ENCODE results near the gene KIF26B.

KIF26B gene

DNA sequence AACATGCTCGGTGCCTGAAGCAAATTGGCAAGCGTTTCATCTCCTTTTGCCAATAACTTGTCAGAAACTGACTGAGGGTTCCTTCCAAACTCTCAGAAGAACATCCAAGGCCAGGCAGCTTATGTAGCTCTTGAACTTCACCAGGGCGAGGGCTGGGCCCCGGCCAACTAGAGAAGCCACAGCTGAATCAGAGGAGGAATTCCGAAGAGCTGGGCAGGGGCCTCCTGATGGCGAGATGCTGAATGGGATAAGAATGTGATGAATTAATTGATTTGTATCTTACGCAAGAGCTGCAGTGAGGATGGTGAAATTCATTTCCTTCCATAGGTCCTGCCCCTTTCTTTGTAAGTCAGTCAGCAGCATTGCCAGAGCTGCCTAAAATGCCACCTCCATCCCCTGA is 345.8 kb downstream of the KIF26B start:
- Mint-ChIP-seq H3K27ac (no peak overlapping the region), H3K27me3 (peaks cover 8% of the 10 kb centered on the region), H3K4me1 (no peaks in the 10 kb centered on the region), H3K9me3 (no peaks in the 10 kb centered on the region), H3K4me3 (no peak overlapping the region)
- no peak for DNase-seq
- ATAC-seq, result no peak

DNA sequence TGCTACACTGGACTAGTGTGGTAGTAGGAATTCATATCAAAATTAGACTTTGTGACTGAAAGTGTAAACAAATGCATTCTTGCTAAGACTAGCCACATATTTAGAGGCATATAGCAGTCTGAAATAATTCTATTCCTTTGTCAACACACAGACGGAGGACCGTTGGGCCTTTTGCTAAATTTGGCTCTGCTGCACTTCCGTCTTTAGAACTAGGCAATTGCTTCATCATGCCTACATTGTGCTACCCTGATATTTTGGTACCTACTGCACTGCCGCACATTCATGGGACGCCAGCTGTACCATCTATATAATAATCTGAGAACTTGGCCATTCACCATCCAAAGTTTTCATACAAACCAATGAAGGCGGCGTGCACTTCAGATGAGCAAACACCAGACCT is 346.8 kb downstream of the KIF26B start:
- Mint-ChIP-seq H3K9me3 (no peaks in the 10 kb centered on the region), H3K27ac (no peak overlapping the region), H3K27me3 (no peaks in the 10 kb centered on the region), H3K4me3 (no peak overlapping the region), H3K4me1 (no peaks in the 10 kb centered on the region)
- DNase-seq (no peak), ATAC-seq (no peak)

DNA sequence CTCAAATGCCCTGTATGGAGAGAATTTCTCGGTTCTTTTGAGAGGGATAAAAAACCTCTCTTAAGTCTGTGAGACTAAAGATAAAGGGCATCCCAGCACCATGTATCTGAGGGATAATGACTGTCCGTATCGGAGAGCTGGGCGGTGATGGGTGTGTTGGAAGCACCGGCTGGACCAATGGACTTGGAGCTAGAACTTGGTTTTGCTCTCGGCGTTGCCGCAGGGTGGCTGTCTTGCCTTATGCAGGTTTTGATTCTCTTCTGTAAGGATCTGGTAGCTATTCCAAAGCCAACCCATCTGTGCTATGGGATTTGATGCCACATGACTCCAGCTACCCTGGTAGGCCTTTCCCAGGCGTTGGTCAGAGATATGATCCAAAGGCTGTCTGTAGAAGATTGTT is 348.8 kb downstream of the KIF26B start:
- Mint-ChIP-seq H3K4me1 (no peaks in the 10 kb centered on the region), H3K9me3 (no peaks in the 10 kb centered on the region), H3K27ac (no peak overlapping the region), H3K27me3 (no peaks in the 10 kb centered on the region), H3K4me3 (no peak overlapping the region)
- no peak for DNase-seq
- ATAC-seq, result no peak

DNA sequence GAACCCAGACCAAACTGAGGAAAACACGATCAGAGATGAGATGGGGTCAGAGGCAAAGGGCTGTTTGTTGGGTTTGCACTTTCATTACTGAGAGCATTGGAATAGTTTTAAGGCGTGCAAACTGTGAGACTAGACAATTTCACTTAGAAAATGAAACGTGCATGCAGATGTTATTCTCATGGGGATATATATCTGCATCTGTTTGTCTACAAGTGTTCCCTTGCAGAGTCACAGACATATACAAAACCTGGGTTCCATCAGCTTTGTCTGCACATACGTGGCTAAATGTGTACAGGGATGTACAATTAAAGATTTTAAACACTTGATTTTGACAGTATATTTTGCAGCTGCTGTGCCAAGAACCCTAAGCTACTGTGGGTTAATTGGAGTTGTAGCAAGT is 355.4 kb downstream of the KIF26B start:
- H3K27me3 Mint-ChIP-seq, result peaks cover 15% of the 10 kb centered on the region
- H3K4me3 Mint-ChIP-seq, result no peak overlapping the region
- H3K4me1 Mint-ChIP-seq, result no peaks in the 10 kb centered on the region
- DNase-seq, result no peak
- no peak for ATAC-seq
- no peaks in the 10 kb centered on the region for H3K9me3 Mint-ChIP-seq
- H3K27ac Mint-ChIP-seq, result no peak overlapping the region

DNA sequence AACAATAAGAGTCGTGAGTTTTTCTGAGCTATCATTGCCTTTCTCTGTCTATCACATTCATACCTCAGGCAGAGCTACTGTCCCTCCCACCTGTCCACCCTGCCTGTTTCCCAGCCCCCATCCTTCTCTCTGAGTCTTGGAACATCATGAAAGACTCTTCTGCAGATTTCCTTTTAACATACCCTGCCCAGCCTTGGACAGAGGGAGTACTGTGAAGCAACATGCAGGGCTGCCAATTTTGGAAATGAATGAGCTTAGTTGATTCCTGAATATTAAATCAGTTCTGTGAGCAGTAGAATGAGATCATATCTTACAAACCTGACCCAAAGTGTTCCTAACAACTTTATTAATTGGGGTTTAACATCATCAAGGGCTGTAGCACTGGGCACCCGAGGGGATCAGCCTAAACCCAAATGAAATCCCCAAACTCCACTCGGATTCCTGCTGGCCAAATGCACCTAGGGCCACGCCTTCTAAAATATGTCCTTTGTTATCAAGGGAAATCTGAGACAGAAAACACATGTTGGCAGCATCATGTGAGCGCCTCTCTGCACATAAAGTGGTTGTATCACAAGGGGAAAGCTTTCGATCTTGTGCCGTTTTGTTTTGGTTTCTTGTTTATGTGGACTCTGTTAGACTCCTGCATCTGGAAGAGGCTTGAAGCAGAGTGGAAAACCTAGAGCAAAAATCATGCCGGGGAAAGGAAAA is 357.6 kb downstream of the KIF26B start:
- H3K9me3 Mint-ChIP-seq, result no peaks in the 10 kb centered on the region
- H3K27ac Mint-ChIP-seq, result no peak overlapping the region
- H3K27me3 Mint-ChIP-seq, result peaks cover 15% of the 10 kb centered on the region
- ATAC-seq (no peak), DNase-seq (no peak)
- no peaks in the 10 kb centered on the region for H3K4me1 Mint-ChIP-seq
- no peak overlapping the region for H3K4me3 Mint-ChIP-seq

DNA sequence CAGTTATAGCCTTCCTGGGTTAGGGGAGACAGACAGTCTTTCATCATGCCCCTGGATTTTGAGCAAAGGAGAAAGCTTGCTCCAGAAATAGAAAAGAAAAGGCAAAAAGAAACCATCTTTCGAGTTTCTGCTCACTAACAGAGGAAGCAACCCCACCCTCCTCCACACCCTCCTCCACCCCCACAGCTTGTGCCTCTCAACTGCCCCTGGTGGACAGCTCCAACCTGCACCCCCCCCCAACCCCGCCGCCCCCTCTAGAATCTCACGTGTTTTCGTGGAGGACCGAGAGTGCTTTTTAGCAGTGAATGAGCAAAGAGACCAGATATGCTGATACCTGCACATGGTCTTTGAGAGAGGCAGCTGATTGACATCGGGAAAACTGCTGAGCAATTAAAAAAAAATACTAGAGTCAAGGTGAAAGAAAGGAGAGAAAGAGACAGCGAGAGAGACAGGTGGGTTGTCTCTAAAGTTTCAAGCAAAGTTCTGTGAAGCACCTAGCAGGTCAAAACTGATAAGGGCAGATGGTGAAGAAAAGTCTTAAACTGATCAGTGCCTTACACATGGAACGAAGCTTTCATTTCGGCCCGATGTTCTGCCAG is 358.3 kb downstream of the KIF26B start:
- Mint-ChIP-seq H3K9me3 (no peaks in the 10 kb centered on the region), H3K4me1 (no peaks in the 10 kb centered on the region), H3K27me3 (peaks cover 15% of the 10 kb centered on the region), H3K4me3 (no peak overlapping the region), H3K27ac (no peak overlapping the region)
- DNase-seq, result no peak
- no peak for ATAC-seq

DNA sequence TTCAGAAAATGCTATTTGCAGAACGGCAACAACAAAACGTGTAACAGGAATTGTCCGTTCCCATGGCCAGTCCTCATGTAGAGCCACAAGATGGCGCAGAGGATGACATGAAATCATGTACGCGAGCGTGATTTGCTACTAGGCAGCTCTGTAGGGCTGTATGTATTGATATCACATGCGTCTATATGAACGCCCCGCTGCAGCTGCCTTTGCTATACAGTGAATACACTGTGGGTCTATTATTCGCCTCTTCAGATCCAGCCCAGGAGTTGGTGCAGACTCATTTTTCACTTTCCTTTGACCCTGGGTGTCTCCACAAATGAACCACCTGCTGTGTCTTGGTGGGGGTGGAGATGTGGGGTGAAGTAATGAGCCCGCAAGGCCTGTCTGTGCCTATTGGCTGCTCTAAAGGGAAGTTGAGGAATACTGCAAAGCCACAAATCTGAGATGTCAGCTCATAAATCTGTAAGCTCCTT is 361.5 kb downstream of the KIF26B start:
- H3K4me3 Mint-ChIP-seq, result no peak overlapping the region
- peaks cover 7% of the 10 kb centered on the region for H3K27me3 Mint-ChIP-seq
- ATAC-seq, result no peak
- no peak overlapping the region for H3K27ac Mint-ChIP-seq
- no peak for DNase-seq
- H3K4me1 Mint-ChIP-seq, result no peaks in the 10 kb centered on the region
- no peaks in the 10 kb centered on the region for H3K9me3 Mint-ChIP-seq

DNA sequence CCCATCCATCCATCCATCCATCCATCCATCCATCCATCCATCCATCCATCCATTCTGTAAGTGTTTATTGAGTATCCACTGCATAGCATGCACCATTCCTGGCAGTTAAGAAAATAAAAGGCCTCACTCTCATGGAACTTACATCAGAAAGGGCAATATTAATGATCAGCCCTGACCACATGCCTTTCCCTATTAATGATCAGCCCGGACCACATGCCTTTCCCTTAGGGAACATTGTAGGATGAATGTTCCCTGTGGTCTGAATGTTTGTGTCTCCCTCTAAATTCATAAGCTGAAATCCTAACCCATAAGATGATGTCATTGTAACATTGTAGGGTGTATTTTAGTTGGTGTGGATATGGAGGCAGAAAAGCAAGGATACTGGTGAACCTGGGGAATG is 365.8 kb downstream of the KIF26B start:
- Mint-ChIP-seq H3K27ac (no peak overlapping the region), H3K27me3 (peaks cover 5% of the 10 kb centered on the region)

DNA sequence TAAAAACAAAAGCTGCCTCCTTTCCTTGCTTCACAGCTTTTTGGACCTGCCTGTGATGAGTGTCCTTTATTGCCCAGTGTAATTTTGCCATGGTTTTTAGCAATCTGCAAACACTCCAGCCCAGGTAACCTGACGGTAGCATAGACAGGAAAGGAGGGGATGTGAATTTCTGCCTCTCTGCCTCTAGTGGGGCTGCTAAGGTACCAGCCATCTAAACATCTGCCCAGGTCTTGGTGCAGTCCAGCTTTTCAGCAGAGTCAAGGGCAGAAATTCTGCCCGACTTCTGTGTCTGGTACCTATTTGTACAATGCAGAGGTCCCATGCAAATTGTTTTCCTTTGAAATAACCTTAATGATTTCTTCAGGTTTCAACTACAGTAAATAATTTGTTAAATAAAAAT is 371.4 kb downstream of the KIF26B start:
- H3K9me3 Mint-ChIP-seq, result peaks cover 0 to 6% of the 10 kb centered on the region in 2 donors
- no peak overlapping the region for H3K4me3 Mint-ChIP-seq
- DNase-seq (no peak), ATAC-seq (no peak)
- H3K4me1 Mint-ChIP-seq, result no peaks in the 10 kb centered on the region
- H3K27me3 Mint-ChIP-seq, result peaks cover 17% of the 10 kb centered on the region
- H3K27ac Mint-ChIP-seq, result no peak overlapping the region

More for the DNA sequence above, 365.8 kb downstream of the KIF26B start:
- ATAC-seq, result no peak
- Mint-ChIP-seq H3K4me3 (no peak overlapping the region), H3K9me3 (peaks cover 0 to 6% of the 10 kb centered on the region in 2 donors), H3K4me1 (no peaks in the 10 kb centered on the region)
- DNase-seq, result no peak

DNA sequence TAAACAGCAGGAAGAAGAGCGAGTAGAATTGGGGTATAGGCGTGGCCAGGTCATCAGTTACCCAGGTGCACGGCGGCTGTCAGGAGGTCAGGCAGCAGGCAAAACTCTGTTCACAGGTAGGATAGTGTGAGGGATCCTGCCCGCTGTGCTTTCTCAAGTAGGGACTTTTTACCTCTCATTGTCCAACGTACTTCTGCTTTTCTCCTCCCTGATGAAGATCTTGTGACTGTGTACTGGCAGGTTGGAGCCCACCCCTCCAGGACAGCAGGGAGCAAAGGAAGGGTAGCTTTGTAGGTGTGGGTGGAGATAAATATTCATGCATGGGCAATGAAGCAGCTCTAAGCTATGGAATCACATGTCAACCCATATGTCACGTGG is 373.5 kb downstream of the KIF26B start:
- no peaks in the 10 kb centered on the region for H3K4me1 Mint-ChIP-seq
- no peak overlapping the region for H3K27ac Mint-ChIP-seq
- no peak overlapping the region for H3K4me3 Mint-ChIP-seq
- peaks cover 0 to 5% of the 10 kb centered on the region in 2 donors for H3K9me3 Mint-ChIP-seq
- DNase-seq, result no peak
- ATAC-seq, result no peak
- peaks cover 17% of the 10 kb centered on the region for H3K27me3 Mint-ChIP-seq

DNA sequence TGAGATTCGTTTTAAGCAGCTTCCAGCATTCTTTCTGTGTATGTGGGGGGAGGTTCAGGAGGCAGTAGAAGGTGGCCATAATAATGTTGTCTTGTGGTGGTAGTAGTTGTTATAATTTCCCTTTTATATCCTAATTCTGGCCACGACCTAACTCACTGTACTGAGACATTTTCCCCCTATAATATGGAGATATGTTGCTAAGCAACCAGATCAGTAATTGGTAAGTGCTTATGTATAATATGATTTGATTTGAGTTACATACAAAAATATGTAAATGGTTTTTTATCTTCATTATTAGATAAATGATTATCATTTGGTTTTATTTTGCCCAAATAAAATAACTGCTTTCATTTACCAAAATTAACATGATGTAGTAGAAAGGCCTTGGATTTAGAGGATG is 376.2 kb downstream of the KIF26B start:
- DNase-seq (no peak), ATAC-seq (no peak)
- Mint-ChIP-seq H3K4me1 (no peaks in the 10 kb centered on the region), H3K27me3 (peaks cover 12% of the 10 kb centered on the region), H3K4me3 (no peak overlapping the region), H3K9me3 (no peaks in the 10 kb centered on the region), H3K27ac (no peak overlapping the region)

DNA sequence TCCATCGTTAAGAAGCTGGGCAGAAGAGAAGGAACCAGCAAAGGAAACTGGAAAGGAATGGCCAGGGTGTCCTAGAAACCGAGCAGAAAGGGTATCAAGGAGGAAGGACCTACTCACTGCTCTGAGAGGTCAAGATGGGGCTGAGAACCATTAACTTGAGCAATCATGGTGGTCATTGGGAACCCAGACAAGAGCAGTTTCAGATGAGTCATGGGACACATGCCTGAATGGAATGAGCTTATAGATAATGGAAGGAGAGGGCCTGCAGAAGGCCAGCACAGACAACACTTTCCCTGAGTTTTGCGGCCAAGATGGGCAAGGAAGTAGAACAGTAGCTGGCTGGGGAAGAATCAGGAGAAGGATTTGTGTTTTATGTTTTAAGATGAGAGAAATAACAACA is 383.2 kb downstream of the KIF26B start:
- peaks cover 27% of the 10 kb centered on the region for H3K27me3 Mint-ChIP-seq
- ATAC-seq (no peak), DNase-seq (no peak)
- peaks cover 5 to 12% of the 10 kb centered on the region in 2 donors for H3K9me3 Mint-ChIP-seq
- no peak overlapping the region for H3K4me3 Mint-ChIP-seq
- no peaks in the 10 kb centered on the region for H3K4me1 Mint-ChIP-seq
- H3K27ac Mint-ChIP-seq, result peak overlapping the region in 1 of 2 donors; percentile 29

DNA sequence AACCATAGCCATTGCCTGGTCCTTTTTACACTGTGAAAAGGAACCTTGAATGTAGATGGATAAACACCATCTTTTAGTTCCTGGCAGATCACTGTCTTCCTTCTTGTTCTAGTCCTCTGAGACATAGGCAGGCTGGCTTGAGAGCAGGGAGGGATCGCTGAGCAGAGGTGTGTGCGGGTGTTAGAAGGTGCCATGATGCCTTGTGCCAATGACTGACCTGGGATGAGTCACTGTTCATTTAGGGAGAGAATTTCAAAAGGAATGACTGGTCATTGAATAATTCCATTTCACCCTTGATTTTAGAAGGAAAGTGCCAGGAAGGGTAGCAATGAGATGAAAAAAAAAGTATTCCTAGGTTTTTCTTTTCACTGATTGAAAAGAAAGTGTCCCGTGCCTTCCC is 383.9 kb downstream of the KIF26B start:
- no peak for DNase-seq
- Mint-ChIP-seq H3K4me3 (no peak overlapping the region), H3K27ac (no peak overlapping the region), H3K9me3 (peaks cover 5 to 12% of the 10 kb centered on the region in 2 donors), H3K27me3 (peaks cover 27% of the 10 kb centered on the region), H3K4me1 (no peaks in the 10 kb centered on the region)
- ATAC-seq, result no peak

DNA sequence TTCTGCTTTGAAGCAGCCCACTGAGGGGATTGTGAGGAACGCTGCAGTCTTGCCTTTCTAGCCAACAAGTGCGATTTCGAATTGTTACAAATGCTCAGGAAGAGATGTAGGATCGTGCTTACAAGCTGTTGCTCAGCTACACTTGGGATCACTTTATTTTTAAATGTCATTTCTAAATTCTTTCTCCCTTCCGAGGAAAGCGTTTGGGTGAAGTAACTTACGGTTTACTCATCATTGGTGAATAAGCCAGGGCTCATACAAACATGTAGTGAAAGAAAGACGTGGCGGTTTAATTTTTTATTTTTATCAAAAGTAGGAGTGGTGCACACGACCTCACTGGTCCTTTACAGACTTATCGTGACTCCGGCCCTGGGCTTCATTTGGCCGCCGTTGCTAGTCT is 386.6 kb downstream of the KIF26B start:
- no peak for ATAC-seq
- DNase-seq, result no peak
- Mint-ChIP-seq H3K4me1 (no peaks in the 10 kb centered on the region), H3K27ac (no peak overlapping the region), H3K27me3 (peaks cover 23% of the 10 kb centered on the region), H3K9me3 (peaks cover 5 to 12% of the 10 kb centered on the region in 2 donors), H3K4me3 (no peak overlapping the region)

DNA sequence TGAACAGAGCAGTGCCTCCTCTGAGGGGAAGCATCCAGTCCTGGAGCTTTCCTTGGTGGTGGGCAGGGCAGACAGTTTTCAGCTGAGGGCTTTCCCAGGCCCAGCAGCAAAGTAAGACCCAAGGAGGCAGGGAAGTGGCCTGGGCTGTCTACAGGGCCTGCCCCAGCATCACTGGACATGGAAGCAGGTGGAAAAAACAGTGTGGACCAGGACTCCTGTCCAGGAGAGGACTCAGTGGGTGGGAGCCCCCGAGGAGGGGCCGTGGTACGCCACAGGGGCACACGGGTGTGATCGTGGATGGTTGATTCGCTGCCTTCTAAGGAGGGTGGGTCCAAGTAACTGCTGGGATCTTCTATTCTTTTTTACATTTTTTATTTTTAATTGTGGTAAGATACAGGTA is 387.6 kb downstream of the KIF26B start:
- Mint-ChIP-seq H3K4me3 (no peak overlapping the region), H3K9me3 (peaks cover 0 to 5% of the 10 kb centered on the region in 2 donors), H3K27ac (peak overlapping the region in 1 of 2 donors; percentile 15), H3K4me1 (no peaks in the 10 kb centered on the region), H3K27me3 (peaks cover 14% of the 10 kb centered on the region)
- DNase-seq (no peak), ATAC-seq (no peak)

DNA sequence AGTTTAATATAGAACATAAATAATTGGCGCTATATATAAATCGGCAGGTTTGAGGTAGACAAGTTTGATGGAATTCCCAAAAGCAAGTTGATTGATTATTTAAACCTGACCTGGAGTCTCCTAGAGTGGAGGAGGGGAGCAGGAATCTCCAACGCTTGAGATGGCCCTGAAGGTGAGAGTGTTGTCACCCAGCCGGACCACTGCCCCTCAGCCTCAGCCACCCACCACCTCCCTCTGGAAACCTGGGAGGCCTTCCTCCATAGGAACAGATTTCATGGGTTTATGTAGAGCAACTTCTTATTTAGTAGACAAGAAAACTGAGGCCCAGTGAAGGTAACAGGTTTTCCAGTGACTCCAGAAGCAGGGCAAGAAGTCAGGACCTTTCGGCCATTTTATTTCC is 389.5 kb downstream of the KIF26B start:
- no peaks in the 10 kb centered on the region for H3K9me3 Mint-ChIP-seq
- no peak overlapping the region for H3K27ac Mint-ChIP-seq
- DNase-seq (no peak), ATAC-seq (no peak)
- peaks cover 6% of the 10 kb centered on the region for H3K27me3 Mint-ChIP-seq
- H3K4me3 Mint-ChIP-seq, result no peak overlapping the region
- no peaks in the 10 kb centered on the region for H3K4me1 Mint-ChIP-seq

DNA sequence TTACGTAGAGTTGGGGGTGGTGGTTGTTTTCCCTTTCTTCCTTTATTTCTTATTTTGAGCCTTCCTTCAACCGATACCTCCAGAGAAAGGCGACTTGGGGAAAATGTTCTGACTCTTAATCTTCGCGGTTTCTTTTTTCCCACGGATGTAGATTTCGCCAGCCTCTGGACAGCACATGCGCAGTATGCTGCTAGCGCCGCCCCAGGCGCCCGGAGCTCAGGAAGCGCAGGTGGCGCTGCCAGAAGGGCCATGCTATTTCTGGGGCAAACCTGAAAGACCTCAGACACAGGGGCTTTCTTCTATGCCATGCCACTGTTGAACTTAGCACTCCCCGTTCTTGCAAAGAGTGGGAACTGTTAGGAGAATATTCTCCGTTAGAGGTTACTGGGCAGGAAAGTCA is 392.1 kb downstream of the KIF26B start:
- Mint-ChIP-seq H3K4me3 (peak overlapping the region; percentile 7 to 37), H3K27ac (no peak overlapping the region), H3K9me3 (peaks cover 0 to 4% of the 10 kb centered on the region in 2 donors), H3K4me1 (no peaks in the 10 kb centered on the region), H3K27me3 (peaks cover 6% of the 10 kb centered on the region)
- no peak for ATAC-seq
- DNase-seq, result no peak

Data from stimulated activated naive CD8-positive, alpha-beta T cell treated with anti-CD3 and anti-CD28 coated beads, Interleukin-15, amount 100 ng/mL, for 72 hours (primary cell).